AG10803 (cell line): Measurements from ENCODE around the gene PARD6G.
"Not testable (repeated sequence)": the region's sequence is repeated elsewhere in the genome, so short reads cannot be mapped to it uniquely, and the experiment has no call there.

ENCODE experiments used
- DNase-seq: peaks from one replicate; pipeline ENCODE4 v3.0.0; 2010; ENCODE audit warnings: low read depth
- H3K4me3 ChIP-seq: 2 replicates; pipeline ENCODE4 v1.5.1; 2011; ENCODE audit warnings: mild to moderate bottlenecking, low read length, control low read depth
- TF ChIP-seq, protein P1 (sequence below): conservative IDR thresholded peaks from 2 replicates; pipeline ENCODE4 v1.5.1; 2011; ENCODE audit warnings: mild to moderate bottlenecking, low read length, control low read depth, inconsistent platforms

The PARD6G gene

DNA sequence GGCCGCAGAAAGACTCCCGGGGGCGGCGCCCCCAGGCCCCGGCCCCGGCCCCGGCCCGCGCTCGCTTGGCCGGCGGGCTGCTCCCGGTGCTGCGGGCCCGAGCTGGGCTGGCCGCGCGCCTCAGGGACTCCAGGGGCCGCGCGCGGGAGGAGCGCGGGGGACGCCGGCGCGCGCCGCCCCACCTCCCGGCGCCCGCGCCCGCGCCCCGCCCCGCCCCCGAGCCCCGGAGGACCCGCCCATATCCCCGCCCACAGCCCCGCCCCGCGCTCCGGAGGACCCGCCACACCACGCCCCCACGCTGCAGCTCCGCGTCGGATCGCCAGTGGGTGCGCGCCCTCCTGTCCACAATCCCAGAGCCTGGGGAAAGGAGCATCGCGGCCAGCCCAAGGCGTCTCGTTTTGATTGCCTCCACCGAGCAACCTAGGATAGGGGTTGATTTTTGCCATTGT is at the start of gene PARD6G:
PARD6G (minus strand) TSS at position 122 of the 449 bp plus-strand sequence. CDS start 166 bp downstream, outside the sequence.
- TF ChIP-seq, protein P1, sequence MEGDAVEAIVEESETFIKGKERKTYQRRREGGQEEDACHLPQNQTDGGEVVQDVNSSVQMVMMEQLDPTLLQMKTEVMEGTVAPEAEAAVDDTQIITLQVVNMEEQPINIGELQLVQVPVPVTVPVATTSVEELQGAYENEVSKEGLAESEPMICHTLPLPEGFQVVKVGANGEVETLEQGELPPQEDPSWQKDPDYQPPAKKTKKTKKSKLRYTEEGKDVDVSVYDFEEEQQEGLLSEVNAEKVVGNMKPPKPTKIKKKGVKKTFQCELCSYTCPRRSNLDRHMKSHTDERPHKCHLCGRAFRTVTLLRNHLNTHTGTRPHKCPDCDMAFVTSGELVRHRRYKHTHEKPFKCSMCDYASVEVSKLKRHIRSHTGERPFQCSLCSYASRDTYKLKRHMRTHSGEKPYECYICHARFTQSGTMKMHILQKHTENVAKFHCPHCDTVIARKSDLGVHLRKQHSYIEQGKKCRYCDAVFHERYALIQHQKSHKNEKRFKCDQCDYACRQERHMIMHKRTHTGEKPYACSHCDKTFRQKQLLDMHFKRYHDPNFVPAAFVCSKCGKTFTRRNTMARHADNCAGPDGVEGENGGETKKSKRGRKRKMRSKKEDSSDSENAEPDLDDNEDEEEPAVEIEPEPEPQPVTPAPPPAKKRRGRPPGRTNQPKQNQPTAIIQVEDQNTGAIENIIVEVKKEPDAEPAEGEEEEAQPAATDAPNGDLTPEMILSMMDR: peak; percentile 27
- peak; percentile 61 for DNase-seq
- peak within 1 kb of the TSS; percentile 64 for H3K4me3 ChIP-seq

GRCh38 chr18:80262241-80263033 is 15.1 kb upstream of the PARD6G start:
- TF ChIP-seq, protein P1: peak; percentile 44
- DNase-seq, H3K4me3 ChIP-seq: not testable (repeated sequence)

GRCh38 chr18:80259610-80260009 is 12.3 kb upstream of the PARD6G start:
- DNase-seq: no peak
- TF ChIP-seq, protein P1: no peak
- no peak overlapping the region for H3K4me3 ChIP-seq

GRCh38 chr18:80258640-80259039 is 11.3 kb upstream of the PARD6G start:
- no peak overlapping the region for H3K4me3 ChIP-seq
- DNase-seq: no peak
- TF ChIP-seq, protein P1: no peak

- TF ChIP-seq, protein P1: peak; percentile 83
- DNase-seq: peak; percentile 65
- not testable (repeated sequence) for H3K4me3 ChIP-seq
These were observed 10.5 kb upstream of the PARD6G start for GRCh38 chr18:80257579-80258543.

DNA sequence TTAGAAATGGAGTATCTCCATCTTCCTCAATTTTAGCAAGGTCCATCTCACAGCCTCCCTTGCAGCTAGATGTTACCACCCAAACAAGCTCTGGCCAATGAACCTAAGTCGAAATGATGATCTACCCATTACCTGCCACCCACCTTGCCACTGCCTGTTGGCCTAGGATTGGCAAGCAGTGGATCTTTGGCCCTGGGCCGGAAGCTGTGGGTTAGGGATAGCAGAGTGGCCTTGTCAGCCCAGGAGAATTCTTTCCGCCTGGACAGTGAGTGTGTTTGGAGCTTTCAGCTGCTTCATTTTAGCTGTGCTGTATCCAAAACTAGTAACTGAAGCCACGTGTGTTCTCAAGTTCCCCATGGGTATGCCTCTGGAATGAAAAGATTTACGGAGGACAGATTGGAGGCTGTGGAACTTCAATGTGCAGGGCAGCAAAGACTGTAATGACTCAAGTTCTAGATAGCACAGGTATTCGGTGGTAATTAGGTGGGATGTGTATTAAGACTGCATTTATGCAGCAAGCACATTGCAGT is 7.7 kb upstream of the PARD6G start:
- DNase-seq: peak; percentile 33
- no peak overlapping the region for H3K4me3 ChIP-seq
- TF ChIP-seq, protein P1: no peak
